RWPE1 (cell line): ENCODE measurements around the gene NEAT1.

Source experiments
- CTCF ChIA-PET: fragments of 350-600 bp; sonication (Branson Sonifier 250); formaldehyde crosslinking; extraction: SDS; loops from one replicate; lab custom pipeline; 2021; lab: Yijun Ruan, JAX
- POLR2A ChIA-PET: fragments of 400-600 bp; formaldehyde crosslinking; extraction: SDS; loops from one replicate; lab custom pipeline; 2020; ENCODE audit warnings: antibody characterized with exemption; ENCODE audit not compliant: low non-redundant PET; lab: Yijun Ruan, JAX
- DNase-seq: peaks from one replicate; pipeline ENCODE4 v3.0.0; 2012; ENCODE audit warnings: low spot score
- H3K27ac ChIP-seq: fragments of 450-650 bp; 2 replicates; pipeline ENCODE4 v1.5.1; 2017
- TF ChIP-seq, protein P1 (sequence below): fragments of 450-650 bp; conservative IDR thresholded peaks from 2 replicates; pipeline ENCODE4 v1.5.1; 2017; ENCODE audit warnings: low read depth, mild to moderate bottlenecking

The NEAT1 gene

GRCh38 chr11:65433657-65434056 is 11.1 kb downstream of the NEAT1 start:
- ChIA-PET CTCF (no interaction called here), POLR2A (no interaction called here)
- no peak overlapping the region for H3K27ac ChIP-seq

GRCh38 chr11:65434057-65434666 is 11.6 kb downstream of the NEAT1 start:
- ChIA-PET POLR2A (no interaction called here), CTCF (no interaction called here)
- H3K27ac ChIP-seq: no peak overlapping the region
- TF ChIP-seq, protein P1, sequence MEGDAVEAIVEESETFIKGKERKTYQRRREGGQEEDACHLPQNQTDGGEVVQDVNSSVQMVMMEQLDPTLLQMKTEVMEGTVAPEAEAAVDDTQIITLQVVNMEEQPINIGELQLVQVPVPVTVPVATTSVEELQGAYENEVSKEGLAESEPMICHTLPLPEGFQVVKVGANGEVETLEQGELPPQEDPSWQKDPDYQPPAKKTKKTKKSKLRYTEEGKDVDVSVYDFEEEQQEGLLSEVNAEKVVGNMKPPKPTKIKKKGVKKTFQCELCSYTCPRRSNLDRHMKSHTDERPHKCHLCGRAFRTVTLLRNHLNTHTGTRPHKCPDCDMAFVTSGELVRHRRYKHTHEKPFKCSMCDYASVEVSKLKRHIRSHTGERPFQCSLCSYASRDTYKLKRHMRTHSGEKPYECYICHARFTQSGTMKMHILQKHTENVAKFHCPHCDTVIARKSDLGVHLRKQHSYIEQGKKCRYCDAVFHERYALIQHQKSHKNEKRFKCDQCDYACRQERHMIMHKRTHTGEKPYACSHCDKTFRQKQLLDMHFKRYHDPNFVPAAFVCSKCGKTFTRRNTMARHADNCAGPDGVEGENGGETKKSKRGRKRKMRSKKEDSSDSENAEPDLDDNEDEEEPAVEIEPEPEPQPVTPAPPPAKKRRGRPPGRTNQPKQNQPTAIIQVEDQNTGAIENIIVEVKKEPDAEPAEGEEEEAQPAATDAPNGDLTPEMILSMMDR: no peak
- no peak for DNase-seq

More at GRCh38 chr11:65433657-65434056, 11.1 kb downstream of the NEAT1 start:
- no peak for DNase-seq
- TF ChIP-seq, protein P1: no peak

GRCh38 chr11:65434667-65435410 is 12.2 kb downstream of the NEAT1 start:
- peak overlapping the region; percentile 80 for H3K27ac ChIP-seq
- CTCF ChIA-PET: interaction anchor here (0.6 kb wide), 1 partner anchor 1761 kb away, joined by 4 read pairs; no protein-coding TSS in a partner anchor
- TF ChIP-seq, protein P1: no peak
- POLR2A ChIA-PET: no interaction called here
- DNase-seq: no peak

DNA sequence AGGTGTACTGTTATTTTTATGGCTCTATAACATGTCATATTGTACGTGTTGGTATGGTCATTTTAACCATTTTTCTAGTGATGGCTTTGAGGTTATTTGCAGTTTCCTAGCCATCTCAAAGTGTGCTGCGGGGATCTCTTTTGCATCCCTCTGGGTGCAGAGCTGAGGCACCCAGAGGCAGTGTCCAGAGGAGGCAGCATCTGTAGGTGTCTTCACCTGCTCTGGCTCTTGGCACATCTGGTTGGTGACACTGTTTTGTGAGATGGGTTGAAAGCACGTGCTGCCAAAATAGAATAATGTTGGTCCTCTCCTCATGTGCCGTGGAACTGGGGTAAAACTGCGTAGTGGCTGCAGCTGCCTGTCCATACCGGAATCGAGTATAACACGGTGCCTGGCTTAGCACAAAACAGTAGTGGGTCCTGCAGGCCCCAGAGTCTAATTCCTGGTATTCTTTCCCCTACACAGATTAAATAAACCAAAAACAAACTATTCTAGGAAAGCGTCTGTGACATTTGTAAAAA is 12.9 kb downstream of the NEAT1 start:
- peak overlapping the region; percentile 80 for H3K27ac ChIP-seq
- ChIA-PET POLR2A (no interaction called here), CTCF (interaction anchor here (0.6 kb wide), 1 partner anchor 1760 kb away, joined by 4 read pairs; no protein-coding TSS in a partner anchor)
- DNase-seq: no peak
- TF ChIP-seq, protein P1: no peak

GRCh38 chr11:65435981-65436411 is 13.4 kb downstream of the NEAT1 start:
- DNase-seq: no peak
- CTCF ChIA-PET: no interaction called here

GRCh38 chr11:65436412-65437032 is 13.9 kb downstream of the NEAT1 start:
- peak overlapping the region; percentile 80 for H3K27ac ChIP-seq

More at GRCh38 chr11:65435981-65436411, 13.4 kb downstream of the NEAT1 start:
- peak overlapping the region; percentile 80 for H3K27ac ChIP-seq
- POLR2A ChIA-PET: no interaction called here
- TF ChIP-seq, protein P1: no peak

More at GRCh38 chr11:65436412-65437032, 13.9 kb downstream of the NEAT1 start:
- POLR2A ChIA-PET: no interaction called here
- CTCF ChIA-PET: no interaction called here
- DNase-seq: no peak
- TF ChIP-seq, protein P1: no peak
